AG08395 (cell line): ENCODE results near the gene ONECUT3.
A peak's percentile ranks its signal among the peaks of the same experiment; 100 is the strongest.
"Not testable (repeated sequence)": the region's sequence is repeated elsewhere in the genome, so short reads cannot be mapped to it uniquely, and the experiment has no call there.

Experiments used
- DNase-seq: peaks from one replicate; pipeline ENCODE4 v3.0.0; 2012; ENCODE audit warnings: mixed read lengths, low spot score

Gene ONECUT3

DNA sequence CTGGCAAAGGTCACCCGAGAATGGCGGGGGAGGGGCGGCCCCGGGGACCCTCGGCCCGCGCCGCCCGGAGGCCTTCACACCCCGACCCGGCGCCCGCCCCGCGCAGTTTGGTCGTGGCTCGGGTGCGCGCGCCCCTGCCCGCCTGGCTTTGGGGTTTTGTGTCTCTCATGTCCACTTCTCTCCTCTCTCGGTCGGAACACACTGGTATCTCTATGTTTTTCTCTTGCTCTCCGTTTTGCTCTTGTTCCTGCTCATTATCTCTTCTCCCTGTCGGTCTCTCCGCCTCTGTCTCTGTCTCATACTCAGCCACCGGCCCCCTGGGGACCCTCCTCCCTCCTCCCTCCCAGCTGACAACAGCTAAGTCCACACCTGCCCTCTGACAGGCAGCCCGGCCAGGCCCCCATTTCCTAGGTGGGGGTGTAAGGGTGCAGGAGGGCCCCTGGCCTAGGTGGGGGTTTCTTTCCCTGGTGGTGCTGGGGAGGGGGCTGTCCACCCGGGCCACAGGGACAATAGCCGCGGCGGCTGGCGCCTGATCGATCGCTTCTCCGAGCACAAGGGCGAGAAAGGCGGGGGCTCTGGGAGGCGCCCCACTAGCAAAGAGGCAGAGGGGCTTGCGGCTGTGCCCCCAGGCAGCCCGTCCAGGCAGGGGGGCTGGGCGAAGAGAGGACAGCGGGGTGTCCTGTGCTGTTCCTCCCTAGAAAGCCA is 2.3 kb downstream of the ONECUT3 start:
- no peak for DNase-seq

DNA sequence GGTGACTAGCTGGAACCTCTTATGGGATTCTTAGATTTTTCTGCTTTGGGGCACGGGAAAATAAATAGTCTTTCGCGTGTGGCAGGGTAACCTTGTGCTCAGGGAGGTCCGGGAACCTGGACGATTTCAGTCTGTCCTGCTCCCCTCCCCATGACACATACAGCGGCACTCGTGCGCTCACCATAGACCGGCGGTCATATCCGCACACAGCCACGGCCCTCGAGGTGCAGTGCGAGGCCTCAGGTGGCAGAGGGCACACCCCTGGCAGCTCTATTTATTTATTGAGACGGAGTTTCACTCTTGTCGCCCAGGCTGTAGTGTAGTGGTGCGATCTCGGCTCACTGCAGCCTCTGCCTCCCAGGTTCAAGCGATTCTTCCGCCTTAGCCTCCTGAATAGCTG is 3.0 kb downstream of the ONECUT3 start:
- DNase-seq: no peak

DNA sequence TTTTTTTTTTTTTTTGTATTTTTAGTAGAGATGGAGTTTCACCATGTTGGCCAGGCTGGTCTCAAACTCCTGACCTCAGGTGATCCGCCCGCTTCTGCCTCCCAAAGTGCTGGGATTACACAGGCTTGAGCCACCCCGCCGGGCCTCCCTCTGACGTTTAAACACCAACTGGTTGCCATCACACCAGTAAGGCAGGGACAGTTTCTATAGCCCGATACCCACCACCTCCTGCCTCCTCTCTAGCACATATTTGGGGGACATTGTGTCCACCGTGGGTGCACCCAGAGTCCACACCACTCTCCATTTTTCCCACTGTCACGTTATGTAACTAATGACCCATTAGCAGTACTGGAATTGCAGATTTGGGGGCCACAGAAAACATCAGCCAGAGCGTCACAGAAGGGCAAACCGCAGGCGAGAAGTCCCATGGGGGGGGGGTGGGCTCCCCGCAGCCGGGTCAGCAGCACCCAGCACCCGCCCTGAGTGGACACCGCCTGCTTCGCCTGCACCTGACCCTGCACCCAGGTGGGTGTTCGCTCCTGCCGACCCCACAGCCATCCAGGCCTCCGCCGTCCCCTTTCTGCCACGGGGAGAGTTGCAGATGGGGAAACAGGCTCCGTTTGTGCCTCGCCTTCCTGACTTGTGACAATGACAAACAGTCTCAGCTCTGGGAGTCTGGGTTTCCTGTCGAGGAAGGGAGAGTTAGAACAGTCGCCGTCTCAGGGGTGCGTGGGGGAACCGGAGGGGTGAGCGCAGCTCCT is 3.6 kb downstream of the ONECUT3 start:
- DNase-seq: no peak

DNA sequence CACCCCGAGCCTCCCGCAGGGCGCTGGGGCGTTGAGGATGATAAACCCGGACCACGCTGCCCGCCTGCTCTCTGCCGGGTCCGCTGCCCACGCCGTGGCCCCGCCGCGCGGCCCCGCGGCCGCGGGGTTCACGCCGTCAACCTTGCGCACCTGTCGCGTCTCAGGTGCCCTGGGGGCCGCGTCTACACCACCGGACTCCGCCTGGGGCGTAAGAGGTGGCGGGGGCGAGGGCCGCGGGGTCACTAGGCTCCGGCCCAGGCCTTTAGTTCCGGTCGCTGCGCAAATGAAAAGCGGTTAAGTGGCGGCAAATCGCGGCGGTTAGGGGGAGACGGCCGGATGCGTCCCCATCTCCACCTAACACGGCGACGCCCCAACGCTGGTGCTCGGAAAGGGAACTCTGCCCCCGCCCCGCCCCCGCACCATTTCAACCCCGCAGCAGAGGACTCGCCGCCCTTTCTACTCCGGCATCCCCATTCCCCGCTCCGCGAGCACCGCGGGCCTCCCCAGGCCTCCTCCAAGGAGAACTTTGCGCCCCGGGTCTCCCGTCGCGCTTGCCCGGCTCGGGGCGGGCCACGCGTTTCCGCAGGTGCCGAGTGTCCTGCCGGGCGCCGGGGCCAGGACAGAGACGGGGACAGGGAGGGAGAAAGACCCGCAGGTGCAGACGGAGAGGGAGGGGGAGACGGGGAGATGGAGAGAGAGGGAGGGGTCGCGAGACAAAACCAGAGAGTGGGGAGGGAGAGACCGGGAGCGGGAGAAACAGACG is 4.3 kb downstream of the ONECUT3 start:
- no peak for DNase-seq

DNA sequence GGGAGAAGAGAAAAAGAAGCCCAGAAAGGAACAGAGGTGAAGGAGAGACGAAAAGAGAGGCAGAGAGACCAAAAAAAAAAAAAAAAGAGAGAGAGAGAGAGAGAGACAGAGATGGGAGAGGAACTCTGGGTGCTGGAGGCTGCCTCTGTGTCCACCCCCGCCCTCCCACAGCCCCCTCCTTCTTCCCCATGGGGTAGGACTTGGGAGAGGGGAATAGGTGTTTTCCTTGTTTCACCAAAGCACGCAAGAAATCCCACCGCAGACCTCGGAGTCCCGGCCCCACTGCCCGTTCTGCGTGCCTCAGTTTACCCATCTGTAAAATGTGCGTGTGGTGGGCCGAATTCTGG is 4.9 kb downstream of the ONECUT3 start:
- DNase-seq: no peak

DNA sequence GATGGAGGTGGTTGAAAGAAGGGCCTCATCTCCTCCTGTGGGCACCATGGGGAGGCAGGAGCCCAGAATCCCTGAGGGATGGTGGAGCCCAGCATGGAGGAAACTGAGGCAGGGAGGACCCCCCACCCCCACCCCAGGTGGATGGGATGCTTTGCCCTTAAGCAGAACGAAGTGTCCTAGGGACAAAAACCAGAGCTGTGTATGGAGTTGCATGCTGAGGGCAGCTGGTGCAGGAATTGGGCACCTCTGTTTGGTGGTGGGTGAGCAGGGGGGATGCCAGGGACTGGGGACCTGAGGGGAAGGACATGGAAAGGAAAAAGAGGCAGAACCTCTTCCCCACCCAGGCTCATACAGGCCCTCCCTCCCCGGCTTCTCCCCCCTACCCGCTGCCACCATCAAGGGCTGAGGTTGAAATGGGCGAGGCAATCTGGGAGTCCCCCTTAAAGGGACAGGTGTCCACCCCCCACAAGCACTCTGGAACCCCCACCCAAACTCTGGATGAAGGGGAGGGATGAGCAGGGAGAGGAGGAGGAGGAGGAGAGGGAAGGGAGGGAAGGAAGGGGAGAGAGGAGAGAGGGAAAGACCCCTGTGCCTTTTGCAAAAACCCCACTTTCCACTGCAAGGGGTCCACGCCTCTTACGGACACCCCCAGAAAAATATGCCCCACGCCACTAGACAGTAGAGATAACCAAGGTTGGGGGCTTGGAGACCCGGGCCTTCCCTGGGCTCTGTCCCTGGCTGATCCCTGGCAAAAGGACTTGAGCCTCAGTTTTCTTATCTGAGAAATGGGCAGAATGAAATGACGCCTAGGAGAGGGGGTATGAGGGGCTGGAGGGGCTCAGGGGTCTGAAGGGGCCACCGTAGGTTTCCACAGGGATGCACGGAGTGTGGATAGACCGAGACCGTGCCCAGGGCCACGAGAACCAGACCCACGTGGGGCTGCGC is 5.9 kb downstream of the ONECUT3 start:
- no peak for DNase-seq

DNA sequence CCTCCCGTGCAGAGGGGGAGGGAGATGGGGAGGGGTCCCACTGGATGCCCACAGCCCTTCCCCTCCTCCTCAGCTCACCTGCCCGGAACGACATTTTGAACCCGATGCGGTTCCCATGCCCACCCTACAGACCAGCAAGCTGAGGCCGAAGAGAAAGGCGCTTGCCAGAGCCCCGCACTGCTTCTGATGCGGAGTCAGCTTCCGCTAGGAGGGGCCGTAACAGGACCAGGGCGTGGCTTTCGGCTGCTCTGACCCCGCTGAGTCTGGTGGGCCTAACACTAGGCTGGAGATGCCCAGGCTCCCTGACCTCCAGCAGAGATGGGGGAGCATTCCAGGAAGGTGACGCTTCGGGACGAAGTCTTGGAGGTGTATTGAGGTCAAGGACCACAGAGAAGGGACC is 6.7 kb downstream of the ONECUT3 start:
- no peak for DNase-seq

DNA sequence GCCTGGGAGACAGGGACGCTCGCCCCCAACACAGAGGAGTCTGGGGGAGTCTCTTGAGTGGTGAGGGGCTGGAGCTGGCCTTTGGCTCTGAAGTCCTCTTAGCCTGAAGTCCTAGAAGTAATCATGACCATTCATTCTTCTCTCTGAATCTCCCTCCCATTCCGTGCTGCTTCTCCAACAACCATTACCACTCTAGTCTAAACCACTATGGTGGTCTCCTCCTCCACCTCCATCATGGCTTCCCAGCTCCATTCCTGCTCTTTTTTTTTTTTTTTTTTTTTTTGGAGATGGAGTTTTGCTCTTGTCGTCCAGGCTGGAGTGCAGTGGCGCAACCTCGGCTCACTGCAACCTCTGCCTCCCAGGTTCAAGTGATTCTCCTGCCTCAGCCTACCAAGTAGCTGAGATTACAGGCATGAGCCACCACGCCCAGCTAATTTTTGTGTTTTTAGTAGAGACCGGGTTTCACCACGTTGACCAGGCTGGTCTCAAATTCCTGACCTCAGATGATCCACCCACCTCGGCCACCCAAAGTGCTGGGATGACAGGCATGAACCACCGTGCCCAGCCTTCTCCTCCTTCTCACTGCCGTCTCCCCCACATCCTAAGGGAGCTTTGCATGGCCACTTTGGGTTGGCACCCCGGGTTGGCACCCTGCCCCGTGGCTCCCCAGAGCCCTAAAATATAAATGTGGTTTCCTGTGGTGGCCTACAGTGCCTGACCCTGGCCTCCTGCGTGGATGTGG is 7.7 kb downstream of the ONECUT3 start:
- DNase-seq: not testable (repeated sequence)

DNA sequence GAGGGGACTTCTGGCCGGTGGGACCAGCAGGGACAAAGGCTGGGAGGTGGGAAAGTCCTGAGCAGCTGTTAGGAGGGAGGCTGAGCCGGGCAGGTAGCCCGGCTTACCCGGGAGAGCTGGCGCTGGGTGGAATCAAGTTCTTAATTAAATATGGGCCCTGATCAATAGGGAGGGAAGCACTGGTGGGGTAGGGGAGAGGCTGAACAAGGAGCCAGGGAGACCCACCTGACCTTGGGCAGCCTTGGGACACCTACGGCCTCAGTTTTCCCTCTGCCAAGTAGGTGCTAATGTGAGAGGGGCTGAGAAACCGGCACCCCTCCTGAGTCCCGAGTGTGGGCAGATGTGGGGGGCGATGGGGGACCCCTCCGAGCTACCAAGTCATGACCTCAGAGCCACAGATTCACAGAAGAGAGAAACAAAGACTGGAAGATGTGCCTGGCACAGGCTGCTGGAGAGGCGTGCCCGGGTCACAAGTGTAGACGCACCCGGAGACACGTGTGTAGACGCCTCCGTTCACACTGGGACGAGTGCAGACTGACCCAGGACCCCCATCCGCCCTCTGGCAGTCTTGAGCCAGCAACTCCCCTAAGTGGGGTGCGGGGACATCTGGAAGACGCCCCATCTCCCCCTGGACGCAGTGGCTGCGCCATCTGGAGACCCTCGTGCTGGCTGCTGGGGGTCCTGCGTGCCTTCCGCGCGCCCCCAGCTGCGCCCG is 8.4 kb downstream of the ONECUT3 start:
- no peak for DNase-seq

DNA sequence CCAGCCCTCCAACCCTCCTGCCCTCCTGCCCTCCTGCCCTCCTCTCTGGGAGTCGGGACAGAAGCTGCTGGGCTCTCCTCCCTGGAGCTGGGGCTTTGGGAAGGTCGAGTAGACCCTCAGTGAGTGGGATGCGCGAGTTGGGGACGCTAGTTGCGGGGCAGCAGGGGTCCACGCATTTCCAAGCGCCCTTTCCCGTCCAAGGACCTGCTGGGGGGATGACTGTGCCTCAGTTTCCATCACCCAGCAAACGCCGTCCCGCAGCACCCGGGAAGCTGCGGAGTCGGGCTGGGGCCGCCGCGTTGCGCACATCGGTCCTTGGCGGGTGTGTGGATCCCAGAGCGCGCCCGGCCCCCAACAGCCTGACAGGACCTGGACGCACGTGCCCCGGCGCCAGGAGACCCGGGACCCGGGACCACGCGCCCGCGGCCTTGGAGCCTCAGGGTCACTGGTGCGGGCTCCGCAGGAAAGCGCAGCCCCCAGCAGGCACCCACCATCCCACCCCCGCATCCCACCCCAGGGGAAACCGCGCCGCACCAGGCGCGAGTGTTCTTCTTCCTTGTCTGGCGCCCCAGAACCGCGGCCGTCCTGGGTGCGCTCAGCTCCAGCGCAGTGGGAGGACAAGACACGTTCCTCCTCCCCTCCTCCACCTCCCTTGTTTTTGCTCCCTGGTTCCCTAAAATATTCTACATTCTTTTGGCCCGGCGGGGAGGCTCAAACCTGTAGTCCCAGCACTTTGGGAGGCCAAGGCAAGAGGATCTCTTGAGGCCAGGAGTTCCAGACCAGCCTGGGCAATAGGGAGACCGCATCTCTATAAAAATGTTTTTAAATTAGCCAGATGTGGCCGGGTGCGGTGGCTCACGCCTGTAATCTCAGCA is 9.2 kb downstream of the ONECUT3 start:
- no peak for DNase-seq

DNA sequence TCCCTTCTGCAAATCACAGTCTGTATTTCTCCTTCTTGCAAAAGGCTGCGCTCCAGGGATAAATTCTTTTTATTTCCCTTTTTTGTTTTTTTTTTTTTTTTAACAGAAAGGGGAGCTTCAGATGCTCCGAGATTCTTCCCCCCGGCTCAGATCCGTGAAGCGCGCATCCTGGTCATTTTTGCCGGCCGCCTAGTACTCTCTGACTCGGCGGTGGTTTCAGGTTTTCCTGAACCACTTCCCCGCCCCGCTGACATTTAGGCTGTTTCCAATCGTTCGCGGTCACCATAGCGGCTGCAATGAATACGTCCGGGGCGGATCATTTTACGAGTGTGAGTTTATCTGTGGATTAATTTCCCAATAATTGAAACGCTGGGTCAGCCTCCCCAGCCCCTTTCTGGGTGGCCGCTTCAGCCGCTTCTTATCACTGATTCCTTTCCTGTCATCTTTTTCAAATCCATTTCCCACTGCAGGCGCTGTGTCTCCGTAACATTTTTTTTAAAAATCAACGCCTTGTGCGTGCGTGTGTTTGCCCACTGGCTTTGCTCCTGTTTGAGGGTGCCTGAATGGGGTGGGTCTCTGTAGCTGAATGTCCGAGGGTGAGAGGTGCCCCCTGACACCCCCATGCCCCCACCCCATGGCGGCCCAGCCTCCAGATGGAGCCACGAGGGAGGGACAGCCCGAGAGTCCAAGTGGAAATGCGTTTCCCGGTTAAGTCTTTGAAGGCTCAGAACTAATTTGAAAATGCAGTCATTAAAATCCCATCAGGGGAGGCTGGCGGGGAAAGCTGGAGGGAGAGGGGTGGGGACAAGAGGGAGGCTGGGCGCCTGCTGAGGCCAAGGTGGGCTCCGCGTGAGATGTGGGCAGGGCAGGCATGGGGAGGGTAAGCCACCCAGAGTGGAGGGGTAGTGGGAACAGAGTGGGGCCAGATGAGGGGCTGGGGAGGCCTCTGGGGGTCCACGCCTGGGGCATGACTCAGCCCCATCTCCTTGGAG is 10.6 kb downstream of the ONECUT3 start:
- no peak for DNase-seq

DNA sequence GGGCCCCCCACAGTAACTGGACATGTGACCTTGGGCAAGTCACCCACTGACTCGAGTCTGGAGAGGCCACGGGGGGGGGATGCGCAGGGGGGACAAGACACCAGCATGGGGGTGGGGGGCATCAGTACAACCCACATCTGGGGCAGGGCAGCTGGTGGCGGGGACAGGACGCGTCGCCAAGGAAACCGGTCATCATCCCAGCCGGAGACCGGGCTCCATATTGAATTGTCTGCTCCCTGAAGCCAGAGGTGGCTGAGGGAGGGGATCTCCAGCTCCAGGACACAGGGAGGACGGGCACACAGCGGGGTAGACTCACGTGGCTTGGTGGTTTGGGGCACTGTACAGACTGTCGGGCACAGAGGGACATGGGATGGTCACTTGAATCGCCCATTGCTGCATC is 11.4 kb downstream of the ONECUT3 start:
- DNase-seq: no peak

DNA sequence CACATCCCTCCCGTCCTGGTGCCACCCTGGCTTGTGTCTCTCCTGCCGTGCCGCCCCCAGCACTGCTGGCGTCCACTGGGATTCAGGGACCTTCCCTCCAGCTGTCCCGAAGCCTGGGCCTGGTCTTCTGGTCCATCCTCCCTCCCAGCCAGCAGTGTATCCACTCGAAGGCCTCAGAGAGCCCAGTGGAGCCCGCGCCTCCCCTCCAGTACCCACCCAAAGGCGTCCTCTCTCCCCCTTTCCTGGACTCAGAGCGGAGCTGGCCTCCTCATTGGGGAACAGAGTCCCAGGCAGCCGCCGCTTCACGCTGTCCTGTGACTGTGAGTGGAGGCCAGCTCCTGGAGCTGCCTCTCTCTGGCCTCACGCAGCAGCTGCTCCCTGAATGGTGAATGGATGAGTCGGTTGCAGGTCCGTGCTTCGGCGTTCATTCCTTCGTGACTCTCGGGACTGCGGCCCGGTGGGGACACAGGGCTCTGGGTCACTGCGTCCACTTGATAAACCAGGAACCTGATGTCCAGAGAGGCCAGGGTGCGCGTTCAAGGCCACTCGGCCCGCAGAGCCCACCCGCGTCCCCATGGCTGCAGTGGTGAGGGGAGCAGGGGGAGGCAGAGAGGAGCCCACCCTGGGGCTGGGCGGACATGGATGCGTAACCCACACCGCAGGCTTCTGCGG is 12.1 kb downstream of the ONECUT3 start:
- DNase-seq: no peak

DNA sequence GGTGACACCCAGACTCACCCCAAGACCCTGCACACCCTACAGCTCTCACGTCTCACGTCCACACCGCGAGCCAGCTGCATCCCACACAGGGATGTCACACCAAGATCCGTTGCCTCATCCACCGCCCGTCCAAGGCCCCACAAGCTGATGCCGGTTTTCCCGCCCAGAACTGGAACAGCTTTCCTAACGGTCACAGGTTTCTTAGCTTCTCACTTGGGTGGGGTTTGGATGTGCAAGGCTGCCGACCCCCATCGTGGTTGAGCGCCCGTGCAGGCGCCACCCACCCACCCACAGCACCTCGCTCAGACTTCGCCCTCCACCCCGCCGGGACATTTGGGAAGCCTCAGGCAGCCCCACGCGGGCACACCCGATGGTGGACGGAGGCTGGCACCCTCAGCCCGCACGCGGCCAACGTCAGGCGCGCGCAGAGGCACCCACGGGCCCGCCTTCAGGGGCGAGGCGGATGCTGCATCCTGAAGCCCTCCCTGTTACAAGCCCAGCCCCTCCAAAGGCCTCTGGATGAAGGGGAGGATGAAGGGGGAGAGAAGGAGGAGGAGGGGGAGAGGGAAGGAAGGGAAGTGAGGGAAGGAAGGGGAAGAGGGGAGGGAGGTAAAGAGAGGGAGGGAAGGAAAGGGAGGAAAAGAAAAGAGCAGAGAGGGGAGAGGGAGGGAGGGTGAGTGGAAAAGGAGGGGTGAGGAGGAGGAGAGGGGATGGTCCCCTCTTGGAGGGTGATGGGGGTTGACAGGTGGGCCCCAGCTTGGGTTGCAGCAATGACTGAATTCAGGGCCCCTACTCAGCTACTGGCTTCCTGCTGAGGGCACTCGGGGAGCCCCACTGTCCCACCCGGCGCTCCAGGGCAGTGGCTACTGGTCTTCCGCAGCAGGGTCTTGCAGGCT is 12.8 kb downstream of the ONECUT3 start:
- no peak for DNase-seq

DNA sequence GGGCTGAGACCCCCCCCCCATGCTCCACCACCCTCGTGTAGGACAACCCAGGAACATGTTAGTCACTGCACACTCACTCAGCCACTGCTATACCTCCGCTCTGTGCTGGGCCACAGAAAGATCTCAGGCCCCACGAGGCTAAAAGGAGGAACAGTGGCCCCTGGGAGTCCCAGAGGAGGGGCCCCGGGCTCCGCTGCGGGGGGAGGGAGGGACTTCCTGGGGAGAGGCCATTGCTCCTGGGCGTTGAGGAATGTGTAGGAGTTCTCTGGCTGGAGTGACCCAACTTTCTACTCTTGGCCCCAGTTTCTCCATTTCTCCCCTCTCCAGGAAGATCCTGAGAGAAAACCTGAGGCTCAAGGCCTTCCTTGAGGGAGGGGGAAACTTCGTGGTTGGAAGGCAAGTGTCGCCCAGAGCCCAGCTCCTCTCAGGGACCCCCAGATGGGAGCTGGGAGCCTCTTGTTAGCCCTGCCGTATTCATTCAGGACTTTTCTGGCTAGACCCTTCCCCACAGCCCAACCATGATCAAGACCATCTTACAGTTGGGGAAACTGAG is 13.6 kb downstream of the ONECUT3 start:
- no peak for DNase-seq

DNA sequence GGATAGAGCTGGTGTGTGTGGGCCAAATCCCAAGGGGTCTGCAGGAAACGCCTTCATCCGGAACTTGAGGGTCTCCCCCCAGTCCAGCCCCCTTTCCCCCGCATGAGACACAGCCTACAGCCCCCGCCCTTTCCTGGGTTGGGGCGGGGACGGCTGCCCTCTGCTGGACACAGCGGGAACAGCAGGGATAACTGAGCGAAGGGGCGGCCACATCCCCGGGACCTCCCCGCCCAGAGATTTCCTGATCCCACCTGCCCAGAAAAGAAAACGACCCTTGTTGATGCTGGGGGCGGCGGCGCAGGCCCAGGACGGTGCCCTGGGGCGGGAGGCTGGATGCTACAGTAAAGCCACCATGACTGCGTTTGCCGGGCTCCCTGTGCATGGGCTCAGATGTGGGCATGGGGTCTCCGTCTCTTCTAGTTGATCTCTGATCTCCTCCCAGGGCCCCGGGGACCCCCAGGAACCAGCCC is 14.2 kb downstream of the ONECUT3 start:
- peak; percentile 82 for DNase-seq
